Heart right ventricle (tissue), 16 donors: Measurements from ENCODE around the gene SEPHS2. TPM values are rescaled to one million over a fixed set of nuclear protein-coding genes. Genes with fewer than 3 reads are reported as not detected.
A peak's percentile ranks its signal among the peaks of the same experiment; 100 is the strongest.

Experiments used
- ATAC-seq, 8 donors: fragments of 200-7000 bp; cut with Tn5 transposase; one replicate each; pipeline ENCODE4 v1.9.1; 2020; ENCODE audit warnings: mild to moderate bottlenecking in 8 of 8, moderate library complexity in 8 of 8, moderate number of reproducible peaks in 1 of 8
- DNase-seq, 2 donors: peaks; one replicate each; pipeline ENCODE4 v3.0.0-alpha.2; 2020
- H3K27ac ChIP-seq, 10 donors: fragments of 200-600 bp; sonication (generic) in 2 of 10; one replicate each; pipeline versions ENCODE4 v1.5.0 to v1.8.0; 2020 to 2022; ENCODE audit warnings: mild to moderate bottlenecking in 3 of 10
- H3K27me3 ChIP-seq, 7 donors: fragments of 200-600 bp; one replicate each; pipeline ENCODE4 v1.8.0; 2021 to 2022; ENCODE audit warnings: mild to moderate bottlenecking in 2 of 7
- H3K36me3 ChIP-seq, 9 donors: fragments of 200-600 bp; sonication (generic) in 1 of 9; one replicate each; pipeline versions ENCODE4 v1.5.0 to v1.8.0; 2020 to 2022; ENCODE audit warnings: mild to moderate bottlenecking in 2 of 9
- H3K4me1 ChIP-seq, 9 donors: fragments of 200-600 bp; sonication (generic) in 1 of 9; one replicate each; pipeline versions ENCODE4 v1.5.0 to v1.8.0; 2020 to 2022; ENCODE audit warnings: mild to moderate bottlenecking in 4 of 9
- H3K4me3 ChIP-seq, 10 donors: fragments of 200-600 bp; sonication (generic) in 2 of 10; one replicate each; pipeline versions ENCODE4 v1.5.0 to v1.8.0; 2020 to 2022; ENCODE audit warnings: mild to moderate bottlenecking in 7 of 10, moderate library complexity in 2 of 10
- H3K9me3 ChIP-seq, 11 donors: fragments of 200-600 bp in 10 of 11; sonication (generic) in 2 of 11; one replicate each; pipeline versions ENCODE4 v1.5.0 to v1.8.0; 2013 to 2022; ENCODE audit warnings: mild to moderate bottlenecking in 2 of 11, control low read depth in 1 of 11, moderate library complexity in 1 of 11
- WGBS, 2 donors: extraction: QIAGEN DNeasy Blood & Tissue Kit; methylation state at CpG; one replicate each; pipeline ENCODE4 v1.1.7; 2013; ENCODE audit warnings: inconsistent platforms in 1 of 2; 5-methylcytosine and 5-hydroxymethylcytosine counted together
- intact Hi-C, 10 donors: fragments of 100-400 bp; cut with DNase I; formaldehyde crosslinking; loops; one replicate each; pipeline versions ENCODE4 v1.11.1 to v1.14.2; 2022
- polyA plus RNA-seq, 2 donors: library from polyadenylated mRNA; stranded (reverse); fragments of 200-250 nt; gene quantifications; one replicate each; pipeline ENCODE4 v1.2.3, GENCODE V29; 2013
- total RNA-seq, 10 donors: library from RNA; stranded (reverse); fragmentation: NEBNext Ultra II Directional in 3 of 10; extraction: Animal tissue kit (Norgen Biotek cat#: 25700) in 3 of 10; gene quantifications; one replicate each; pipeline versions ENCODE4 v1.2.1 to v1.2.4, GENCODE V29; 2021 to 2023
- TF ChIP-seq, protein P1 (sequence below), 9 donors: fragments of 200-600 bp; sonication (generic) in 2 of 9; IDR thresholded peaks; one replicate each; pipeline versions ENCODE4 v1.5.0 to v1.8.0; 2021 to 2022; ENCODE audit warnings: antibody characterized with exemption in 9 of 9, mild to moderate bottlenecking in 5 of 9, moderate library complexity in 1 of 9
- donor health status: Arrhythmogenic right ventricular cardiomyopathy.
- donor health status: ischemic (EF 13 %, LVEDD 7.1; RV severe dilation, severe dysfunction).
- donor health status: healthy with polysubstance abuse.
- donor health status: DM: no; HTN: yes; CAD: no.
- donor health status: DM: no; HTN: no; CAD: no.
- donor health status: ischemic (EF 25% LVEDD 6.9; RV normal size, moderate dysfunction).
- donor health status: ischemic (EF 25% LVEDD 5.7; RV mildly dilated, moderate dysfunction).
- donor health status: healthy.
- donor health status: DM: yes; HTN: yes; CAD: no.
- donor health status: Ischemic cardiomyopathy.
- donor health status: ischemic (EF 35%, LVEDD 5.7; RV mildly dilated, moderate dysfunction).
- donor health status: nonischemic (EF 11% LVEDD 7.7; RV severe dilation, severe dysfunction).
- donor health status: DM: yes; HTN: yes; CAD: no.
- donor health status: PGD.
- donor health status: ischemic (EF 29% LVEDD 5.4; RV normal size, mild dysfunction).
- donor health status: nonischemic (EF 23%, LVEDD 6.1; RV moderate dilation, normal function).

The SEPHS2 gene
- total and polyA plus RNA-seq, 12 donors, result 17.3 to 49.3 (median 29.3) TPM

- intact Hi-C loops, result loop anchor here in 6 of 10 donors (2.0 to 10.0 kb wide), 7 partner anchors 41 to 333 kb away; partner anchors contain the start of genes YPEL3 (in 5 of the 6), TBX6 (in 3 of the 6), CD2BP2 (in 1 of the 6) and MAPK3 (in 1 of the 6)
- Histone ChIP-seq H3K4me3 (peak overlapping the region; percentile 36 to 88 (median 76)), H3K36me3 (peaks cover 0 to 30% (median 0%) of the 10 kb centered on the region in 9 donors), H3K27me3 (no peaks in the 10 kb centered on the region), H3K9me3 (no peaks in the 10 kb centered on the region), H3K4me1 (peaks cover 7 to 39% (median 26%) of the 10 kb centered on the region in 9 donors), H3K27ac (peak overlapping the region; percentile 57 to 93 (median 84))
- ATAC-seq (peak; percentile 9 to 63 (median 20)), DNase-seq (no peak)
- TF ChIP-seq, protein P1, sequence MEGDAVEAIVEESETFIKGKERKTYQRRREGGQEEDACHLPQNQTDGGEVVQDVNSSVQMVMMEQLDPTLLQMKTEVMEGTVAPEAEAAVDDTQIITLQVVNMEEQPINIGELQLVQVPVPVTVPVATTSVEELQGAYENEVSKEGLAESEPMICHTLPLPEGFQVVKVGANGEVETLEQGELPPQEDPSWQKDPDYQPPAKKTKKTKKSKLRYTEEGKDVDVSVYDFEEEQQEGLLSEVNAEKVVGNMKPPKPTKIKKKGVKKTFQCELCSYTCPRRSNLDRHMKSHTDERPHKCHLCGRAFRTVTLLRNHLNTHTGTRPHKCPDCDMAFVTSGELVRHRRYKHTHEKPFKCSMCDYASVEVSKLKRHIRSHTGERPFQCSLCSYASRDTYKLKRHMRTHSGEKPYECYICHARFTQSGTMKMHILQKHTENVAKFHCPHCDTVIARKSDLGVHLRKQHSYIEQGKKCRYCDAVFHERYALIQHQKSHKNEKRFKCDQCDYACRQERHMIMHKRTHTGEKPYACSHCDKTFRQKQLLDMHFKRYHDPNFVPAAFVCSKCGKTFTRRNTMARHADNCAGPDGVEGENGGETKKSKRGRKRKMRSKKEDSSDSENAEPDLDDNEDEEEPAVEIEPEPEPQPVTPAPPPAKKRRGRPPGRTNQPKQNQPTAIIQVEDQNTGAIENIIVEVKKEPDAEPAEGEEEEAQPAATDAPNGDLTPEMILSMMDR (IDR thresholded peaks at IDR 0.05), result no peak
- 14 to 16% methylated on average over 16 to 17 of the region's 19 CpGs for WGBS, 2 donors
Measured at GRCh38 chr16:30407804-30408534, 37.7 kb downstream of the SEPHS2 start.

- intact Hi-C loops, result loop anchor here in 6 of 10 donors (2.0 to 10.0 kb wide), 7 partner anchors 40 to 332 kb away; partner anchors contain the start of genes YPEL3 (in 5 of the 6), TBX6 (in 3 of the 6), CD2BP2 (in 1 of the 6) and MAPK3 (in 1 of the 6)
- WGBS, 2 donors, result 0% methylated on average over 55 to 65 of the region's 65 CpGs
- peak within 1 kb of the TSS; percentile 57 to 93 (median 84) for H3K27ac ChIP-seq
- TF ChIP-seq, protein P1 (IDR thresholded peaks at IDR 0.05), result peak in 2 of 9 donors; percentile 3 to 4
- H3K9me3 ChIP-seq, result no peaks in the 10 kb centered on the region
- H3K36me3 ChIP-seq, result peaks cover 0 to 23% (median 0%) of the 10 kb centered on the region in 9 donors
- peak within 1 kb of the TSS; percentile 36 to 88 (median 76) for H3K4me3 ChIP-seq
- peaks cover 7 to 39% (median 26%) of the 10 kb centered on the region in 9 donors for H3K4me1 ChIP-seq
- ATAC-seq, result peak; percentile 95 to 97 (median 96)
- H3K27me3 ChIP-seq, result no peaks in the 10 kb centered on the region
- DNase-seq, result peak; percentile 93 to 95
Measured at GRCh38 chr16:30407102-30407803, 38.4 kb downstream of the SEPHS2 start, which contains the start of gene ZNF771. TSS of gene ZNF771 (plus strand) at chr16:30407606. CDS start at chr16:30408054, 448 bp downstream.

- peak overlapping the region; percentile 36 to 88 (median 76) for H3K4me3 ChIP-seq
- ATAC-seq (no peak), DNase-seq (no peak)
- H3K4me1 ChIP-seq, result peaks cover 7 to 39% (median 26%) of the 10 kb centered on the region in 9 donors
- H3K9me3 ChIP-seq, result no peaks in the 10 kb centered on the region
- intact Hi-C loops, result loop anchor here in 6 of 10 donors (2.0 to 10.0 kb wide), 7 partner anchors 39 to 332 kb away; partner anchors contain the start of genes YPEL3 (in 5 of the 6), TBX6 (in 3 of the 6), CD2BP2 (in 1 of the 6) and MAPK3 (in 1 of the 6)
- 12 to 17% methylated on average over 14 of the region's 14 CpGs for WGBS, 2 donors
- TF ChIP-seq, protein P1 (IDR thresholded peaks at IDR 0.05), result no peak
- peak overlapping the region in 9 of 10 donors; percentile 69 to 93 (median 84) for H3K27ac ChIP-seq
- no peaks in the 10 kb centered on the region for H3K27me3 ChIP-seq
- peaks cover 0 to 18% (median 0%) of the 10 kb centered on the region in 9 donors for H3K36me3 ChIP-seq
Measured at GRCh38 chr16:30406795-30407101, 38.9 kb downstream of the SEPHS2 start.
